Neutrophil (primary cell): ENCODE data around the gene ANO10.

ENCODE experiments used
- H3K27ac ChIP-seq: fragments of 200-600 bp; sonication (generic); 2 replicates; pipeline ENCODE4 v1.5.1; 2016; ENCODE audit warnings: mild to moderate bottlenecking, moderate library complexity
- H3K27me3 ChIP-seq: fragments of 200-600 bp; sonication (generic); 2 replicates; pipeline ENCODE4 v1.6.0; 2016; ENCODE audit warnings: mild to moderate bottlenecking
- H3K36me3 ChIP-seq: fragments of 200-600 bp; sonication (generic); 2 replicates; pipeline ENCODE4 v1.5.1; 2017
- H3K4me1 ChIP-seq, 2 experiments: fragments of 200-600 bp in 1 of 2; sonication (generic) in 1 of 2; 1 replicate in 1 of 2; 2 replicates in 1 of 2; pipeline versions ENCODE4 v1.5.1 to v1.6.1; 2013 to 2016; ENCODE audit warnings: low read depth in 1 of 2, low read length in 1 of 2, mild to moderate bottlenecking in 1 of 2, moderate library complexity in 1 of 2; ENCODE audit not compliant: control insufficient read depth in 1 of 2, insufficient read depth in 1 of 2
- H3K4me3 ChIP-seq, 2 experiments: fragments of 200-600 bp in 1 of 2; sonication (generic) in 1 of 2; 1 replicate in 1 of 2; 2 replicates in 1 of 2; pipeline ENCODE4 v1.5.1; 2013 to 2016; ENCODE audit warnings: low read depth in 1 of 2, low read length in 1 of 2, mild to moderate bottlenecking in 1 of 2, moderate library complexity in 1 of 2
- H3K9me3 ChIP-seq: fragments of 200-600 bp; sonication (generic); 2 replicates; pipeline ENCODE4 v1.5.1; 2016
- TF ChIP-seq, protein P1 (sequence below): fragments of 200-600 bp; sonication (generic); IDR thresholded peaks from 2 replicates; pipeline ENCODE4 v1.5.1; 2016; ENCODE audit warnings: antibody characterized with exemption

ANO10 gene

DNA sequence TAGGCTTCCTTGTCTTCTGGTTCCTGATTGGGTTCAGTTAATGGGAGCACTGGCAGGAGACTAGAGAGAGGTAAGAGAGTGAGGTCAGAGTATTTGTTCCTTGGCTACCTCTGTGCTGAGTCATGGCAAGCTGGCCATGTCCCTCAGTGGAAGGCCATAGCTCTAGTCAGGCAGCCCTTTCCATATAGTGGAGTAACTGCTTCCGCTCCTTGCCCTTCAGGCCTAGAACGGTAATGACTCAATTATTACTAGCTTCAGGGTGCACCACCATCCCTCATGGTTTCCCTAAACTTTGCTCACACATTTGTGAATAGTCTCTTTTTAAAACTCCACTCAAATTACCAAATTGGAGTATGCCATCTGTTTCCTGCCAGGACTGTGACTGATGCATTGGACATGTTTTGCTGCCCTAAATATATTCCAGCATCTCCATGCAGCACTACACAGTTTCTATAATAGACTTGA lies 10.5 kb upstream of the ANO10 start:
- H3K36me3 ChIP-seq: no peaks in the 10 kb centered on the region
- TF ChIP-seq, protein P1, sequence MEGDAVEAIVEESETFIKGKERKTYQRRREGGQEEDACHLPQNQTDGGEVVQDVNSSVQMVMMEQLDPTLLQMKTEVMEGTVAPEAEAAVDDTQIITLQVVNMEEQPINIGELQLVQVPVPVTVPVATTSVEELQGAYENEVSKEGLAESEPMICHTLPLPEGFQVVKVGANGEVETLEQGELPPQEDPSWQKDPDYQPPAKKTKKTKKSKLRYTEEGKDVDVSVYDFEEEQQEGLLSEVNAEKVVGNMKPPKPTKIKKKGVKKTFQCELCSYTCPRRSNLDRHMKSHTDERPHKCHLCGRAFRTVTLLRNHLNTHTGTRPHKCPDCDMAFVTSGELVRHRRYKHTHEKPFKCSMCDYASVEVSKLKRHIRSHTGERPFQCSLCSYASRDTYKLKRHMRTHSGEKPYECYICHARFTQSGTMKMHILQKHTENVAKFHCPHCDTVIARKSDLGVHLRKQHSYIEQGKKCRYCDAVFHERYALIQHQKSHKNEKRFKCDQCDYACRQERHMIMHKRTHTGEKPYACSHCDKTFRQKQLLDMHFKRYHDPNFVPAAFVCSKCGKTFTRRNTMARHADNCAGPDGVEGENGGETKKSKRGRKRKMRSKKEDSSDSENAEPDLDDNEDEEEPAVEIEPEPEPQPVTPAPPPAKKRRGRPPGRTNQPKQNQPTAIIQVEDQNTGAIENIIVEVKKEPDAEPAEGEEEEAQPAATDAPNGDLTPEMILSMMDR: no peak
- no peak overlapping the region for H3K4me3 ChIP-seq
- H3K4me1 ChIP-seq: no peaks in the 10 kb centered on the region
- H3K27me3 ChIP-seq: no peaks in the 10 kb centered on the region
- H3K27ac ChIP-seq: no peak overlapping the region
- no peaks in the 10 kb centered on the region for H3K9me3 ChIP-seq

DNA sequence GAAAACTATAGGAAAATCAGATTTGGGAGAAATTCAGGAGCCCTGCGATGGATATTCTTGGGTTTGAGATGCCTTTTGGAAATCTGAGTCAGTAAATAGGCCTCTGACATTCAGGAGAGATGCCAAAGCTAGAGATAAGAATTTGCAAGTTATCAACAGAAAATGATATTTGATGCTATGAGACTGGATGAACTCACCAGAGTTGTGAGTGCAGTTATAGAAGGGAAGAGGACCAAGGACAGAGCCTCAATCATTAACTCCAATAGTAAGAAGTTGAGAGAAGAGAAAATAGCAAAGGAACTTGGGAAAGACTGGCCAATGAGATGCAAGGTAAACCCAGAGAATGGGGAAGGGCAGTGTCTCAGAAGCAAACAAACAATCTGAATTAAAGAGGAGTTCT lies 7.9 kb upstream of the ANO10 start:
- H3K4me3 ChIP-seq: no peak overlapping the region
- no peak overlapping the region for H3K27ac ChIP-seq

DNA sequence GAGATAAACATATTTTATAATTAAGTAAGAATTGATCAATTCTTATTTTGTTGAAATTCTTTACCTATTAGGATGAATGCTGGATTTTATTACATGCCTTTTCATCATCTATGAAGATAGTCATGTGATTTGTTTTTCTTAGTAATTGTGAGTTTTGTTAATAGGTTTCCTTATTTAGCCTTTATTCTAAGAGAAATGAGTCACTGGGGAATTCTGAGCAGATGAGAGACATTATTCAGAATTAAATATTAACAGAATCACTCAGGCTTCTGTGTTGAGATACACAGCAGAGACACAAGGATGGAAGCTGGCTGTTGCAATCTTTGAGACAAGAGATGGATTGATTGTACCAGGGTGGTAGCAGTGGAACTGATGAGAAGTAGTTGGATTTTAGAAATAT lies 7.4 kb upstream of the ANO10 start:
- Histone ChIP-seq H3K9me3 (no peaks in the 10 kb centered on the region), H3K27me3 (no peaks in the 10 kb centered on the region), H3K4me3 (no peak overlapping the region), H3K27ac (no peak overlapping the region), H3K4me1 (peaks cover 0 to 4% of the 10 kb centered on the region in 2 experiments), H3K36me3 (no peaks in the 10 kb centered on the region)
- TF ChIP-seq, protein P1: no peak

More for the DNA sequence above, 7.9 kb upstream of the ANO10 start:
- no peaks in the 10 kb centered on the region for H3K36me3 ChIP-seq
- no peaks in the 10 kb centered on the region for H3K9me3 ChIP-seq
- TF ChIP-seq, protein P1: no peak
- H3K4me1 ChIP-seq: peaks cover 0 to 4% of the 10 kb centered on the region in 2 experiments
- H3K27me3 ChIP-seq: no peaks in the 10 kb centered on the region

DNA sequence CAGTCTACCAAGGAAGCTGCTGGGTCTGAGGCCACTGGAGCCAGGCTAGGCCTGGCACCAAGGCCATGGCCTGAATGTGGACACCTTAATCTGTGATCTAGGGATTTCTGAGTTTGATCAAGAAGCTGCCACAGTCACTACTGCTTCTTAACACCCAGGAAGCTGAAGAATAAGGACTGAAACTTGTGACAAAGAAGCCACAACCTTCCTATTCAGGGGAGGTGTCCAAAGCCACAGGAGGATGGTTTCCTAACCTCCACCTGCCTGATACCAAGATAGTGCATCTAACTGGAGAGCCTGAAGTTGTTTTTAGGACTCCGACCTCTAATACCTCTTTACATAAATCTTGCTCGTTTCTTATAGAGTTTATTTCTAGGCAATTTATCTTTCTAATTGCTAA lies 5.5 kb upstream of the ANO10 start:
- Histone ChIP-seq H3K9me3 (no peaks in the 10 kb centered on the region), H3K4me3 (no peak overlapping the region), H3K27me3 (no peaks in the 10 kb centered on the region), H3K4me1 (peaks cover 4 to 9% of the 10 kb centered on the region in 2 experiments), H3K27ac (peak overlapping the region; percentile 16), H3K36me3 (no peaks in the 10 kb centered on the region)
- TF ChIP-seq, protein P1: no peak

DNA sequence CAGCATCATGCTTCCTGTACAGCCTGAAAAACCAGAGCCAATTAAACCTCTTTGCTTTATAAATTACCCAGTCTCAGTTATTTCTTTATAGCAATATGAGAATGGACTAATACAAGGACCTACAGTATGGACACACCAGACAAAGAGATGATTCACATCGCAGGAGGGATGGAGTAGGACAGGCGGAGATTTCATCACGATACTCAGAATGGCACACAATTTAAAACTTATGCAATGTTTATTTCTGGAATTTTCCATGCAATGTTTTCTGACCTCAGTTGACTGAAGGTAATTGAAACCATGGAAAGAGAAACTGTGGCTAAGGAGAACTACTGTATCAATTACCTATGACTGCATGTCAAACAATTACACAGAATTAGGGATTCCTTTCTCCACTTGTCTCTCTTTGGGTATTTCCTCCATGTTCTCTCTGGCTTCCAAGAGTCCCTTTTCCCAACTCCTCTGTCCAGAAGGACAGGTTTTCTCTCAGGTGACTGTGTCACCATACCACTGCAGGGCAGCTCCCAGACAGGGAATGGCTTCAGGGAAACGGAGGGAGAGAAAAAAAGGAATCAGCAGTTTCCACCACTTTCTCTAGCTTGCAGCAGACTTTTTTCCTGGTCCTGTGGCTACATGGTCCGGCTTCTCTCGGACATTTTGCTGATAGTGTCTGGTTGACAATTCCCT lies 3.0 kb upstream of the ANO10 start:
- peaks cover 22 to 27% of the 10 kb centered on the region in 2 experiments for H3K4me1 ChIP-seq
- H3K4me3 ChIP-seq: no peak overlapping the region

More for the DNA sequence above, 3.0 kb upstream of the ANO10 start:
- H3K9me3 ChIP-seq: no peaks in the 10 kb centered on the region
- TF ChIP-seq, protein P1: no peak
- H3K27ac ChIP-seq: no peak overlapping the region
- no peaks in the 10 kb centered on the region for H3K36me3 ChIP-seq
- no peaks in the 10 kb centered on the region for H3K27me3 ChIP-seq
